ENCODE results near the gene WBP2. TPM values are rescaled to one million over a fixed set of nuclear protein-coding genes. Genes with fewer than 3 reads are reported as not detected.
A peak's percentile ranks its signal among the peaks of the same experiment; 100 is the strongest.

Gene WBP2
- total and polyA plus RNA-seq, 9 of the 15 experiments (the other 6 are each of a cell fraction or from before 2014, with no cell fraction given): 2.2 to 74.3 (median 20.0) TPM

DNA sequence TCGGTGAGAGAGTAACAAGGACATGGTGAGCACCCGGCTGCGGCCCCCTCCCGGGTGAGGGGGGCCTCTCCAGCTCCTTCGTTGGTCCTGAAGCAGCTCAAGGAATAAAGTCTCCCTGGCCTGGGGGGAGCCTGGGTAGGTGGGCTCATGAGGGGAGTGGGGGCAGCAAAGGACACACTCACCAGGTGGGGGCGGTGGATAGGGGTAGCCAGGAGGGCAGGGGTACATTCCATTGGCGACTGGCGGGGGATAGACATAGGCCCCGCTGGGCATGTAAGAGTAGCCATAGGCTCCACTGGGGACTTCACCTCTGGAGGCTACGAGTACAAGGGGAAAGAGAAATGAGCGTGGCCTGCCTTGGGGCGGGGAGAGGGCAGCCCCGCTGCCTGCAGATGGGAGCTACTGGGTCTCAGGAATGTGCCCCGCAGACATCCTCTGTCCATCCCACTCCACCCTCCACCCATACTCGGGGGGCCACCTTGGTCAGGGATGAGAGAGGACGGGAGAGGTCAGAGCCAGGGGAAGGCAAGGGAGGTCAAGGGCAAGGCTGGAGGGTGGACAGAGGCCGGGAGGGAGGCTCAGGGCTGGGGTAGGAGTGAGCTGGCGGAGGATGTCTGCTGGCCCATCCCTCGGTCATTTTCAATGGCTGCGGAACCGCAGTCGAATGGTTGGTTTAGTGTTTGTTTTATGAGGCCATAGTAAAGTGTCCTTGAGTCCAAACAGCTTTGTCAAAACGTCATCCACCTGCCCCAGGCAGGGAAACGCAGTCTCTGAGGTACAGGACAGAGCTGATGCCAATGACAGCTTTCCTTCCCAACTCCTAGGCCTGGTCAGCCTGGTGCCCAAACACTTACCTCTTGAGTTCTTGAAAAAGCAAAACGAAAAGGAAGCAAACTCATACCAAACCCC is 7.3 kb downstream of the WBP2 start:
- H3K79me2 ChIP-seq (ENCODE audit: control insufficient read depth, insufficient read depth, low read length): peaks cover 35% of the 10 kb centered on the region
- H3K36me3 ChIP-seq (ENCODE audit: control insufficient read depth, insufficient read depth, low read length): peaks cover 57% of the 10 kb centered on the region
- BruUV-seq (replicated peaks): no TSS peak
- H2AFZ ChIP-seq (ENCODE audit: low read depth, low read length): no peak overlapping the region
- no peak for TF ChIP-seq MAFK (IDR thresholded peaks at IDR 0.05; ENCODE audit: low read length)
- no peak for TF ChIP-seq ZNF12 (CRISPR knock-in tag; IDR thresholded peaks at IDR 0.05)
- TF ChIP-seq KDM1A (IDR thresholded peaks at IDR 0.05): peak in 1 of 2 experiments; percentile 30; a peak in 1 of 4 replicates
- no peak for TF ChIP-seq PHB2 (IDR thresholded peaks at IDR 0.05; ENCODE audit: low read depth)
- TF ChIP-seq, protein P1, sequence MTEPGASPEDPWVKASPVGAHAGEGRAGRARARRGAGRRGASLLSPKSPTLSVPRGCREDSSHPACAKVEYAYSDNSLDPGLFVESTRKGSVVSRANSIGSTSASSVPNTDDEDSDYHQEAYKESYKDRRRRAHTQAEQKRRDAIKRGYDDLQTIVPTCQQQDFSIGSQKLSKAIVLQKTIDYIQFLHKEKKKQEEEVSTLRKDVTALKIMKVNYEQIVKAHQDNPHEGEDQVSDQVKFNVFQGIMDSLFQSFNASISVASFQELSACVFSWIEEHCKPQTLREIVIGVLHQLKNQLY (CRISPR knock-in tag; conservative IDR thresholded peaks at IDR 0.05): no peak
- no peak for TF ChIP-seq ATF1 (CRISPR knock-in tag; IDR thresholded peaks at IDR 0.05)
- TF ChIP-seq ATF1 (tag; IDR thresholded peaks at IDR 0.05): no peak
- no peak for TF ChIP-seq GABPB1 (CRISPR knock-in tag; IDR thresholded peaks at IDR 0.05)
- no peak for TF ChIP-seq SIN3B (IDR thresholded peaks at IDR 0.05; ENCODE audit: low read depth)
- 0 out of 2 replicates have a peak, but pooled peaks have one; percentile 2 for TF ChIP-seq POLR2G (IDR thresholded peaks at IDR 0.05; ENCODE audit: low read depth, low read length)
- FAIRE-seq (no peak), ATAC-seq (no peak), DNase-seq (ENCODE audit: extremely low read depth in 1 of 4, low spot score in 3 of 4) (no peak)
- ChIA-PET POLR2A (interaction anchor here (1.0 to 8.5 kb wide), 5 partner anchors 11 to 72 kb away, joined by 3 to 145 read pairs (median 6); partner anchors contain the start of gene UNK), CTCF (ENCODE audit: low intra/inter-chr PET ratio) (interaction anchor here (0.6 to 0.8 kb wide), 3 partner anchors 63 to 97 kb away, joined by 3 to 4 read pairs (median 3); partner anchors contain the start of genes GALK1 and UNK)
- no peak overlapping the region; a peak in 1 of 4 replicates for H3K9ac ChIP-seq (ENCODE audit: insufficient read depth in 1 of 2, low read depth in 2 of 2, low read length in 2 of 2)
- H3K4me1 ChIP-seq (replicated peaks in 1 of 2; ENCODE audit: control insufficient read depth in 2 of 2, insufficient read depth in 2 of 2, low read length in 2 of 2): peaks cover 31 to 73% of the 10 kb centered on the region in 2 experiments
- intact Hi-C loops (cut with micrococcal nuclease) (loop anchor here (5.0 kb wide), 2 partner anchors 71 to 86 kb away; a partner anchor contains a TSS), in situ Hi-C loops (cut with MboI) (no loop called here)
- 73% methylated on average over 13 of the region's 25 CpGs for WGBS (ENCODE audit: insufficient coverage, low coverage, missing lambda C conversion rate)
- no peaks in the 10 kb centered on the region for H4K20me1 ChIP-seq (replicated peaks; ENCODE audit: control insufficient read depth, insufficient read depth, low read length)
- no peaks in the 10 kb centered on the region for H3K9me3 ChIP-seq (replicated peaks; ENCODE audit: control insufficient read depth, insufficient read depth, low read depth, low read length)
- no peaks in the 10 kb centered on the region for H3K9me1 ChIP-seq (ENCODE audit: control insufficient read depth, insufficient read depth, low read length)
- H3K27ac ChIP-seq (ENCODE audit: extremely low read depth, low read depth, low read length): no peak overlapping the region; the same call in 2 of the 3 replicates
- H3K4me2 ChIP-seq (ENCODE audit: insufficient read depth, low read length): no peak overlapping the region
- H3K4me3 ChIP-seq: no peak overlapping the region
- H3K27me3 ChIP-seq (ENCODE audit: control insufficient read depth in 2 of 2, insufficient read depth in 2 of 2, low read length in 2 of 2): no peaks in the 10 kb centered on the region

Measured in K562 (cell line).